ENCODE results near the gene PTPN3. TPM values are rescaled to one million over a fixed set of nuclear protein-coding genes. Genes with fewer than 3 reads are reported as not detected.

PTPN3 gene
- total and polyA plus RNA-seq, 2 experiments from 2014 or later, result 1.4 to 2.6 TPM

DNA sequence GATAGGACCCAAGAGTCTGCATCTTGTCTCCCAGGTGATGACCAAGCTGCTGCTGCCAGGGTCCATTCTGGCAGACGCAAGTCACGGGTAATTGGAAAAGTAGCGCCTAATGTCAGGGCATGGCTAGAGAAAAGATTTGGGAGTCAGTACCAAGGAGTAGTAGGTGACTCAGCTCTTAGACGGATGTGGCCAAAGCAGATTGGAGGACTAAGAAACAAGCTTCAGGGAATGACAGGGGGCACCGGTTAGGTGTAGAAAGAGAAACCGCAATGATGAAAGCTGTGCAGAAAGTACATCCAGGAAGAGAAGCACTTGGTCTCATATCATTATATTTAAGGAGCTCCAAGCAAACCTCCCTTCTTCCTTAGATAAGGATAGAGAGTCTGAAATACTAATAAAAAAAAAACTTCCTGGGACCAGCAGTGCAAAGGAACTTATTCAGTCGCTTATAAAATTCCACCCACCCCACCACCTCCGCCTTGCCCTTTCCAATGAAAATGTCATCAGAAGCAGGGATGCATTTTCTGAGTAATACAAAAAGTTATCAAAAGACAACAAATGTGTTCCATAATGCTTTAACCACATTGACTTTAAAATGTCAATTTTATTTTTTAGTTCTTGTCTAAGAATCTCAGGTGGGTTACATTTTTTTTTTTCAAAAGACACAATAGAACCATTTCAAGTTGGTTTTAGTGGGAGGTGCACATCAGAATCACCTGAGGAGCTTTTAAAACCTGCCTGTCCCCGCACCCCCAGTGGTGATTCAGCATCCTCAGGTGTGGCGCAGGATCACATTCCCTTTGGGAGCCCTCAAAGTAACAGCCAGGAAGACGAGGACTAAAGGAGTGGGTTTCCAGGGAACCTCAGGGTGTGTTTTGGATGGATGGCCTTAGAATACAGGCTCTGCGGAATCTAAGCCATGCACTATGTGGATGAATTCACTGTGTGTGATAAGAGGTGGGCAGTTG, 31.2 kb downstream of the PTPN3 start (continued):
- no peak for TF ChIP-seq ZNF462 (CRISPR knock-in tag; IDR thresholded peaks at IDR 0.05)

- H3K36me3 ChIP-seq (ENCODE audit: insufficient read depth), result no peaks in the 10 kb centered on the region
- H3K4me1 ChIP-seq (ENCODE audit: insufficient read depth), result peaks cover 6% of the 10 kb centered on the region; the same call in 1 of the 2 replicates
- no peak overlapping the region for H3K4me3 ChIP-seq
- Mint-ChIP-seq H3K27me3 (ENCODE audit: insufficient read depth, low read depth, poor library complexity) (peaks cover 6% of the 10 kb centered on the region), H3K9me3 (no peaks in the 10 kb centered on the region), H3K4me3 (no peak overlapping the region), H3K27ac (no peak overlapping the region), H3K4me1 (peaks cover 3% of the 10 kb centered on the region; the same call in 2 of the 3 replicates), H3K36me3 (ENCODE audit: low read depth) (no peaks in the 10 kb centered on the region)
- H3F3A ChIP-seq (replicated peaks; ENCODE audit: low read depth), result no peaks in the 10 kb centered on the region
- no peaks in the 10 kb centered on the region for H3K79me2 ChIP-seq (replicated peaks; ENCODE audit: insufficient read depth)
- H3K4me2 ChIP-seq, result no peak overlapping the region
- DNase-seq (ENCODE audit: low spot score) (no peak), ATAC-seq (no peak)
- H2AFZ ChIP-seq, result no peak overlapping the region
- no peak overlapping the region for H3K27ac ChIP-seq (ENCODE audit: low read depth)
- H4K20me1 ChIP-seq (replicated peaks; ENCODE audit: insufficient read depth), result no peaks in the 10 kb centered on the region
- TF ChIP-seq CREB1 (CRISPR knock-in tag; IDR thresholded peaks at IDR 0.05; ENCODE audit: low read depth) (no peak), NANOG (IDR thresholded peaks at IDR 0.05; ENCODE audit: borderline replicate concordance) (no peak), EZH2phosphoT487 (IDR thresholded peaks at IDR 0.05; ENCODE audit: unreplicated experiment) (no peak)
- TF ChIP-seq, protein P1, sequence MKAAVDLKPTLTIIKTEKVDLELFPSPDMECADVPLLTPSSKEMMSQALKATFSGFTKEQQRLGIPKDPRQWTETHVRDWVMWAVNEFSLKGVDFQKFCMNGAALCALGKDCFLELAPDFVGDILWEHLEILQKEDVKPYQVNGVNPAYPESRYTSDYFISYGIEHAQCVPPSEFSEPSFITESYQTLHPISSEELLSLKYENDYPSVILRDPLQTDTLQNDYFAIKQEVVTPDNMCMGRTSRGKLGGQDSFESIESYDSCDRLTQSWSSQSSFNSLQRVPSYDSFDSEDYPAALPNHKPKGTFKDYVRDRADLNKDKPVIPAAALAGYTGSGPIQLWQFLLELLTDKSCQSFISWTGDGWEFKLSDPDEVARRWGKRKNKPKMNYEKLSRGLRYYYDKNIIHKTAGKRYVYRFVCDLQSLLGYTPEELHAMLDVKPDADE (IDR thresholded peaks at IDR 0.05), result no peak
- H3K27me3 ChIP-seq (ENCODE audit: insufficient read depth), result no peaks in the 10 kb centered on the region
- no peaks in the 10 kb centered on the region for H3K9me2 ChIP-seq (ENCODE audit: insufficient read depth)
Observed at GRCh38 chr9:109463924-109464625, 34.0 kb downstream of the PTPN3 start.
